GM20431 (cell line): ENCODE measurements around the gene SLC17A5.

ENCODE experiments used
- in situ Hi-C: fragments of 300-500 bp; cut with MseI, MboI; formaldehyde crosslinking; loops from one replicate; pipeline ENCODE4 v1.15.0; 2020; ENCODE audit warnings: low sequenced_read_pairs; ENCODE audit not compliant: unreplicated experiment

The SLC17A5 gene

GRCh38 chr6:73630401-73630800 lies 23.4 kb downstream of the SLC17A5 start:
- in situ Hi-C loops, result no loop called here

GRCh38 chr6:73624896-73625295 lies 28.9 kb downstream of the SLC17A5 start:
- in situ Hi-C loops, result loop anchor here (25.0 kb wide), 1 partner anchor 113 kb away; the partner anchor contains the start of gene EEF1A1

GRCh38 chr6:73623480-73623879 lies 30.3 kb downstream of the SLC17A5 start:
- in situ Hi-C loops, result loop anchor here (25.0 kb wide), 1 partner anchor 111 kb away; the partner anchor contains the start of gene EEF1A1

- in situ Hi-C loops, result loop anchor here (25.0 kb wide), 1 partner anchor 106 kb away; the partner anchor contains the start of gene EEF1A1
Measured at GRCh38 chr6:73618082-73618481, 35.7 kb downstream of the SLC17A5 start.

GRCh38 chr6:73614802-73615201 lies 39.0 kb downstream of the SLC17A5 start:
- in situ Hi-C loops, result loop anchor here (25.0 kb wide), 1 partner anchor 103 kb away; the partner anchor contains the start of gene EEF1A1

- in situ Hi-C loops, result loop anchor here (25.0 kb wide), 1 partner anchor 102 kb away; the partner anchor contains the start of gene EEF1A1
Measured at GRCh38 chr6:73613806-73614536, 39.8 kb downstream of the SLC17A5 start.

- in situ Hi-C loops, result loop anchor here (25.0 kb wide), 1 partner anchor 100 kb away; the partner anchor contains the start of gene EEF1A1
Measured at GRCh38 chr6:73612611-73613010, 41.2 kb downstream of the SLC17A5 start.

GRCh38 chr6:73610444-73611275 lies 43.1 kb downstream of the SLC17A5 start:
- in situ Hi-C loops, result loop anchor here (25.0 kb wide), 1 partner anchor 98 kb away; the partner anchor contains the start of gene EEF1A1

GRCh38 chr6:73608761-73609160 lies 45.0 kb downstream of the SLC17A5 start:
- in situ Hi-C loops, result loop anchor here (25.0 kb wide), 1 partner anchor 96 kb away; the partner anchor contains the start of gene EEF1A1

- in situ Hi-C loops, result loop anchor here (25.0 kb wide), 1 partner anchor 94 kb away; the partner anchor contains the start of gene EEF1A1
Measured at GRCh38 chr6:73606428-73606827, 47.4 kb downstream of the SLC17A5 start.

GRCh38 chr6:73604461-73604860 lies 49.3 kb downstream of the SLC17A5 start:
- in situ Hi-C loops, result loop anchor here (25.0 kb wide), 1 partner anchor 92 kb away; the partner anchor contains the start of gene EEF1A1

- in situ Hi-C loops, result loop anchor here (25.0 kb wide), 1 partner anchor 92 kb away; the partner anchor contains the start of gene EEF1A1
Measured at GRCh38 chr6:73604020-73604419, 49.8 kb downstream of the SLC17A5 start.

- in situ Hi-C loops, result no loop called here
Measured at GRCh38 chr6:73586416-73586974, 67.3 kb downstream of the SLC17A5 start.

- in situ Hi-C loops, result no loop called here
Measured at GRCh38 chr6:73585566-73586415, 68.0 kb downstream of the SLC17A5 start.

GRCh38 chr6:73581293-73581692 lies 72.5 kb downstream of the SLC17A5 start:
- in situ Hi-C loops, result no loop called here

- in situ Hi-C loops, result no loop called here
Measured at GRCh38 chr6:73580247-73581149, 73.3 kb downstream of the SLC17A5 start.

GRCh38 chr6:73579851-73580246 lies 73.9 kb downstream of the SLC17A5 start:
- in situ Hi-C loops, result no loop called here

- in situ Hi-C loops, result no loop called here
Measured at GRCh38 chr6:73579389-73579788, 74.4 kb downstream of the SLC17A5 start.
